ENCODE measurements around the gene TRIM74.
"Not testable (repeated sequence)": the region's sequence is repeated elsewhere in the genome, so short reads cannot be mapped to it uniquely, and the experiment has no call there.

- not testable (repeated sequence) for TF ChIP-seq CTCF, POLR2A, EP300 (IDR thresholded peaks at IDR 0.05)
Measured at GRCh38 chr7:72990146-72990913, 21.1 kb upstream of the TRIM74 start.

All from tibial nerve (tissue), 4 donors.